Hematopoietic multipotent progenitor cell (in vitro differentiated cells): ENCODE data around the gene LENG9. TPM values are rescaled to one million over a fixed set of nuclear protein-coding genes. Genes with fewer than 3 reads are reported as not detected.
"Not testable (repeated sequence)": the region's sequence is repeated elsewhere in the genome, so short reads cannot be mapped to it uniquely, and the experiment has no call there.

Experiments used
- DNase-seq, 3 donors: peaks; one replicate each; pipeline ENCODE4 v3.0.0-alpha.2; 2011 to 2015; ENCODE audit warnings: low read depth in 2 of 3, low spot score in 2 of 3
- total RNA-seq: library from RNA; depleted of rRNA; stranded (reverse); fragments of >200 nt; gene quantifications from one replicate; pipeline ENCODE4 v1.2.3, GENCODE V29; 2012

The LENG9 gene
- 10.8 TPM for total RNA-seq

GRCh38 chr19:54463531-54464043, at the start of gene LENG9:
LENG9 (minus strand) TSS chr19:54463778; CDS start chr19:54463526, 252 bp downstream.
- DNase-seq, result peak; percentile 83 to 99 (median 98)

- not testable (repeated sequence) for DNase-seq
Observed at GRCh38 chr19:54509200-54509940, 45.8 kb upstream of the LENG9 start.

- not testable (repeated sequence) for DNase-seq
Observed at GRCh38 chr19:54508487-54508886, 44.9 kb upstream of the LENG9 start.

GRCh38 chr19:54507824-54508223, 44.2 kb upstream of the LENG9 start:
- no peak for DNase-seq

GRCh38 chr19:54507038-54507717, 43.6 kb upstream of the LENG9 start:
- not testable (repeated sequence) for DNase-seq

GRCh38 chr19:54506079-54506478, 42.5 kb upstream of the LENG9 start:
- DNase-seq, result no peak

- not testable (repeated sequence) for DNase-seq
Observed at GRCh38 chr19:54505542-54505941, 42.0 kb upstream of the LENG9 start.

- no peak for DNase-seq
Observed at GRCh38 chr19:54502518-54503048, 39.0 kb upstream of the LENG9 start, which contains the start of gene LAIR2. LAIR2 (plus strand) TSS chr19:54502831; CDS start chr19:54502919, 88 bp downstream.

GRCh38 chr19:54498451-54498772, 34.8 kb upstream of the LENG9 start:
- not testable (repeated sequence) for DNase-seq

GRCh38 chr19:54497747-54498450, 34.3 kb upstream of the LENG9 start:
- DNase-seq, result peak in 1 of 3 donors; percentile 37

GRCh38 chr19:54495284-54495683, 31.7 kb upstream of the LENG9 start:
- not testable (repeated sequence) for DNase-seq

GRCh38 chr19:54493967-54494585, 30.5 kb upstream of the LENG9 start:
- no peak for DNase-seq

GRCh38 chr19:54493056-54493455, 29.5 kb upstream of the LENG9 start:
- not testable (repeated sequence) for DNase-seq

- no peak for DNase-seq
Observed at GRCh38 chr19:54492568-54492967, 29.0 kb upstream of the LENG9 start.

GRCh38 chr19:54489766-54490165, 26.2 kb upstream of the LENG9 start:
- no peak for DNase-seq

- no peak for DNase-seq
Observed at GRCh38 chr19:54489341-54489740, 25.8 kb upstream of the LENG9 start.

- DNase-seq, result peak in 1 of 3 donors; percentile 49
Observed at GRCh38 chr19:54485851-54486250, 22.3 kb upstream of the LENG9 start.

GRCh38 chr19:54484451-54484850, 20.9 kb upstream of the LENG9 start:
- no peak for DNase-seq

- peak in 2 of 3 donors; percentile 47 to 79 for DNase-seq
Observed at GRCh38 chr19:54482889-54483288, 19.3 kb upstream of the LENG9 start.

- peak in 2 of 3 donors; percentile 66 to 70 for DNase-seq
Observed at GRCh38 chr19:54481326-54481930, 17.9 kb upstream of the LENG9 start.
